HL-60 (cell line): Measurements from ENCODE around the gene ZNF821.
A peak's percentile ranks its signal among the peaks of the same experiment; 100 is the strongest.

Experiments used
- DNase-seq, 2 experiments: peaks; one replicate each; pipeline ENCODE4 v3.0.0-alpha.2; 2010 to 2020; ENCODE audit warnings: low read depth in 1 of 2, low spot score in 1 of 2
- H3K27ac ChIP-seq: fragments of 250-450 bp; sonication (Bioruptor Pico); replicated peaks from 2 replicates; pipeline ENCODE4 v1.5.1; 2020; ENCODE audit warnings: mild to moderate bottlenecking, moderate library complexity
- H3K27me3 ChIP-seq: fragments of 250-450 bp; sonication (Bioruptor Pico); 2 replicates; pipeline ENCODE4 v1.5.1; 2021; ENCODE audit warnings: mild to moderate bottlenecking, moderate library complexity; ENCODE audit not compliant: insufficient read depth, poor library complexity, severe bottlenecking
- H3K4me3 ChIP-seq: replicated peaks from 2 replicates; pipeline ENCODE4 v1.5.1; 2011; ENCODE audit warnings: mild to moderate bottlenecking, control low read depth, low read length; ENCODE audit not compliant: insufficient read depth
- GABPA ChIP-seq: IDR thresholded peaks from 2 replicates; pipeline ENCODE4 v1.6.1; 2012; ENCODE audit warnings: low read depth
- POLR2AphosphoS5 ChIP-seq: IDR thresholded peaks from 2 replicates; pipeline ENCODE4 v1.6.1; 2012; ENCODE audit warnings: low read depth
- SPI1 ChIP-seq: IDR thresholded peaks from 2 replicates; pipeline ENCODE4 v1.6.1; 2012; ENCODE audit warnings: low read depth, mild to moderate bottlenecking, borderline replicate concordance
- TF ChIP-seq, protein P1 (sequence below): IDR thresholded peaks from 2 replicates; pipeline ENCODE4 v1.6.1; 2012; ENCODE audit warnings: low read depth; ENCODE audit not compliant: insufficient replicate concordance
- TF ChIP-seq, protein P2 (sequence below): IDR thresholded peaks from one replicate; pipeline ENCODE4 v1.5.1; 2011; ENCODE audit warnings: low read length, control low read depth, inconsistent platforms; ENCODE audit not compliant: insufficient read depth

Gene ZNF821

GRCh38 chr16:71848622-71849021 lies 35.4 kb downstream of the ZNF821 start:
- no peak overlapping the region for H3K27ac ChIP-seq
- no peaks in the 10 kb centered on the region for H3K27me3 ChIP-seq
- no peak overlapping the region for H3K4me3 ChIP-seq
- DNase-seq = no peak
- TF ChIP-seq GABPA (no peak), POLR2AphosphoS5 (no peak), SPI1 (no peak)
- TF ChIP-seq, protein P1, sequence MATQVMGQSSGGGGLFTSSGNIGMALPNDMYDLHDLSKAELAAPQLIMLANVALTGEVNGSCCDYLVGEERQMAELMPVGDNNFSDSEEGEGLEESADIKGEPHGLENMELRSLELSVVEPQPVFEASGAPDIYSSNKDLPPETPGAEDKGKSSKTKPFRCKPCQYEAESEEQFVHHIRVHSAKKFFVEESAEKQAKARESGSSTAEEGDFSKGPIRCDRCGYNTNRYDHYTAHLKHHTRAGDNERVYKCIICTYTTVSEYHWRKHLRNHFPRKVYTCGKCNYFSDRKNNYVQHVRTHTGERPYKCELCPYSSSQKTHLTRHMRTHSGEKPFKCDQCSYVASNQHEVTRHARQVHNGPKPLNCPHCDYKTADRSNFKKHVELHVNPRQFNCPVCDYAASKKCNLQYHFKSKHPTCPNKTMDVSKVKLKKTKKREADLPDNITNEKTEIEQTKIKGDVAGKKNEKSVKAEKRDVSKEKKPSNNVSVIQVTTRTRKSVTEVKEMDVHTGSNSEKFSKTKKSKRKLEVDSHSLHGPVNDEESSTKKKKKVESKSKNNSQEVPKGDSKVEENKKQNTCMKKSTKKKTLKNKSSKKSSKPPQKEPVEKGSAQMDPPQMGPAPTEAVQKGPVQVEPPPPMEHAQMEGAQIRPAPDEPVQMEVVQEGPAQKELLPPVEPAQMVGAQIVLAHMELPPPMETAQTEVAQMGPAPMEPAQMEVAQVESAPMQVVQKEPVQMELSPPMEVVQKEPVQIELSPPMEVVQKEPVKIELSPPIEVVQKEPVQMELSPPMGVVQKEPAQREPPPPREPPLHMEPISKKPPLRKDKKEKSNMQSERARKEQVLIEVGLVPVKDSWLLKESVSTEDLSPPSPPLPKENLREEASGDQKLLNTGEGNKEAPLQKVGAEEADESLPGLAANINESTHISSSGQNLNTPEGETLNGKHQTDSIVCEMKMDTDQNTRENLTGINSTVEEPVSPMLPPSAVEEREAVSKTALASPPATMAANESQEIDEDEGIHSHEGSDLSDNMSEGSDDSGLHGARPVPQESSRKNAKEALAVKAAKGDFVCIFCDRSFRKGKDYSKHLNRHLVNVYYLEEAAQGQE = no peak
- TF ChIP-seq, protein P2, sequence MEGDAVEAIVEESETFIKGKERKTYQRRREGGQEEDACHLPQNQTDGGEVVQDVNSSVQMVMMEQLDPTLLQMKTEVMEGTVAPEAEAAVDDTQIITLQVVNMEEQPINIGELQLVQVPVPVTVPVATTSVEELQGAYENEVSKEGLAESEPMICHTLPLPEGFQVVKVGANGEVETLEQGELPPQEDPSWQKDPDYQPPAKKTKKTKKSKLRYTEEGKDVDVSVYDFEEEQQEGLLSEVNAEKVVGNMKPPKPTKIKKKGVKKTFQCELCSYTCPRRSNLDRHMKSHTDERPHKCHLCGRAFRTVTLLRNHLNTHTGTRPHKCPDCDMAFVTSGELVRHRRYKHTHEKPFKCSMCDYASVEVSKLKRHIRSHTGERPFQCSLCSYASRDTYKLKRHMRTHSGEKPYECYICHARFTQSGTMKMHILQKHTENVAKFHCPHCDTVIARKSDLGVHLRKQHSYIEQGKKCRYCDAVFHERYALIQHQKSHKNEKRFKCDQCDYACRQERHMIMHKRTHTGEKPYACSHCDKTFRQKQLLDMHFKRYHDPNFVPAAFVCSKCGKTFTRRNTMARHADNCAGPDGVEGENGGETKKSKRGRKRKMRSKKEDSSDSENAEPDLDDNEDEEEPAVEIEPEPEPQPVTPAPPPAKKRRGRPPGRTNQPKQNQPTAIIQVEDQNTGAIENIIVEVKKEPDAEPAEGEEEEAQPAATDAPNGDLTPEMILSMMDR = no peak

DNA sequence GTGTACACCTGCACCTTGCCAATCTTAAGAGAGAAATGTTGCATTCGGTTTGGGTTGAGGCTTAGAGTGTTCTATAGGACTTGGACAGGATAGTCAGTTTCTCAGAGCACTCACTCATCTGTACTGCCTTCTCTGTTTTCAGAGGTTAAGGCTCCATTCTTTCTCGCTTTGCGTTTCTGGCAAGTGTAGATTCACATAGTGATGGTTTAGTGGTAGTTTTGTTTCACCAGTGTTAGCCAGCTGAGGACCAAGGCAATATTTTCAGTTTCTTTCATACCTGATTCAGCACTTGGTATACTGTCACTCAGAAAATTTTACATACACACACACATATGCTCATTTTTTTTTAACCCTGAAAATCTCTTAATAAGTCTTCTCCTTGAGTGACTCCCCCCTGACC lies 36.9 kb downstream of the ZNF821 start:
- H3K27ac ChIP-seq = no peak overlapping the region
- no peaks in the 10 kb centered on the region for H3K27me3 ChIP-seq
- no peak for DNase-seq
- H3K4me3 ChIP-seq = peak overlapping the region; percentile 99; the same call in 1 of the 2 replicates
- no peak for TF ChIP-seq POLR2AphosphoS5
- TF ChIP-seq SPI1 = no peak
- TF ChIP-seq, protein P1 = no peak
- TF ChIP-seq, protein P2 = no peak

DNA sequence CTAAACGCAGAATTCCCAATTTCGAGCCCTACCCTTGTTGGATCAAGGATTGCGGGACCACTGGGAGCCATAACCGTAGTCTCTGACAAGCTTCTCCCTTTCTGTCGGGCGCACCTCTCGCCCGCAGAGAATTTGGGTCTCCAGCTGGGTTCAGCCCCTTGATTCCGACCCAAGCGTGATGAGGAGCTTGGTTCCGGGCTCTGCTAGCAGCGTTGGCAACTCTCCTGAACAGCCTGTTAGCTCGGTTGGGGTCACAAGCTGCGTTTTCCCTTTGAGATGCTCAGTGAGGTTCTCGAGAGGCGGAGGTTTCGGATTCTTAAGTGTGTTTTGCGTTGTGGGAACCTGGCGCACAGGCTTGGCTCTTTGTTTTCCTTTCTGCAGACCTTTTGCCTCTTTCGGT lies 37.6 kb downstream of the ZNF821 start:
- TF ChIP-seq POLR2AphosphoS5 = no peak
- TF ChIP-seq, protein P1 = no peak
- TF ChIP-seq SPI1 = no peak
- TF ChIP-seq, protein P2 = no peak
- TF ChIP-seq GABPA = no peak
- H3K4me3 ChIP-seq = peak overlapping the region; percentile 99
- no peaks in the 10 kb centered on the region for H3K27me3 ChIP-seq
- H3K27ac ChIP-seq = peak overlapping the region; percentile 81
- peak in 1 of 2 experiments; percentile 10 for DNase-seq
